ENCODE data around the gene CLCA4.

GRCh38 chr1:86498281-86498680 is 48.6 kb upstream of the CLCA4 start:
- TF ChIP-seq, protein P1, sequence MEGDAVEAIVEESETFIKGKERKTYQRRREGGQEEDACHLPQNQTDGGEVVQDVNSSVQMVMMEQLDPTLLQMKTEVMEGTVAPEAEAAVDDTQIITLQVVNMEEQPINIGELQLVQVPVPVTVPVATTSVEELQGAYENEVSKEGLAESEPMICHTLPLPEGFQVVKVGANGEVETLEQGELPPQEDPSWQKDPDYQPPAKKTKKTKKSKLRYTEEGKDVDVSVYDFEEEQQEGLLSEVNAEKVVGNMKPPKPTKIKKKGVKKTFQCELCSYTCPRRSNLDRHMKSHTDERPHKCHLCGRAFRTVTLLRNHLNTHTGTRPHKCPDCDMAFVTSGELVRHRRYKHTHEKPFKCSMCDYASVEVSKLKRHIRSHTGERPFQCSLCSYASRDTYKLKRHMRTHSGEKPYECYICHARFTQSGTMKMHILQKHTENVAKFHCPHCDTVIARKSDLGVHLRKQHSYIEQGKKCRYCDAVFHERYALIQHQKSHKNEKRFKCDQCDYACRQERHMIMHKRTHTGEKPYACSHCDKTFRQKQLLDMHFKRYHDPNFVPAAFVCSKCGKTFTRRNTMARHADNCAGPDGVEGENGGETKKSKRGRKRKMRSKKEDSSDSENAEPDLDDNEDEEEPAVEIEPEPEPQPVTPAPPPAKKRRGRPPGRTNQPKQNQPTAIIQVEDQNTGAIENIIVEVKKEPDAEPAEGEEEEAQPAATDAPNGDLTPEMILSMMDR (conservative IDR thresholded peaks at IDR 0.05; ENCODE audit: low read length), result no peak
- TF ChIP-seq EZH2phosphoT487 (IDR thresholded peaks at IDR 0.05; ENCODE audit: borderline replicate concordance), result no peak
